Hepatic stellate cell (primary cell): Measurements from ENCODE around the gene GTF2H4.

ENCODE experiments used
- DNase-seq: peaks from one replicate; pipeline ENCODE4 v3.0.0; 2011; ENCODE audit warnings: low spot score

GTF2H4 gene

DNA sequence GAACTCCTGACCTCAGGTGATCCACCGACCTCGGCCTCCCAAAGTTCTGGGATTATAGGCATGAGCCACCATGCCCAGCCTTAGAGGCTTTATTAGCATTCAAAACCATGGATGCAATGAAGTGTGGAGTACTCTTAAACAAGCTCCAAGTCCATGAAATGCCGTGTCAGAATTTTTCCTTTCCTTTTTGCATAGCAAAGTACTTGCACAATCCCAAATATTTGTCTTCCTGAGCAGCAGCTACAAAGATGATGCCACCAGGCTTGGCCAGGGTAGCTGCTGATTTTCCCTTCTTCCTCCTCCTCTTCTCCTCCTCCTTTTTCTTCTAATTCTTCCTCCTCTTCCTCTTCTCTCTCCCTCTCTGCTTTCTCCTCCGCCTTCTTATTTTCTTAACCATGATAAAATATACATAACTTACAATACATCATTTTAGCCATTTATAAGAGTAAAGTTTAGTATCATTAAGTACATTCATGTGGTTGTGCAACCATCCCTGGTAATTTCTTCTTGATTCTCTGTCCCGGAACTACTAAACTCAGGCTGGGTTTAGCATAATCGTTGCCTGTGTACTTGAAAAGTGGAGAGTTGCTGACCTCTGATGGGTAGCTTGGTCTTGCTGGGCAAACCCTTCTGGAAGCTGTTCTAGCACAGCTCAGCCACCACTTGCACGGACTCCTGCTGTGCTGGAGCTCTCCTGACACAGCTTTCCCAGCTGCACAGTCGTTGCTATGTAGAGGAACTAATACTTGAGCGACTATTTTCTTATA is 53.1 kb downstream of the GTF2H4 start:
- no peak for DNase-seq

GRCh38 chr6:30962716-30963115 is 54.7 kb downstream of the GTF2H4 start:
- no peak for DNase-seq

GRCh38 chr6:30963641-30964040 is 55.6 kb downstream of the GTF2H4 start:
- DNase-seq: no peak
